IMR-90 (cell line): ENCODE data around the gene KRT35.

Experiments used
- POLR2A ChIP-seq: IDR thresholded peaks from 2 replicates; pipeline ENCODE4 v1.6.1; 2012; ENCODE audit warnings: mild to moderate bottlenecking, low read depth, low read length
- RCOR1 ChIP-seq: IDR thresholded peaks from 2 replicates; pipeline ENCODE4 v1.6.1; 2012; ENCODE audit warnings: mild to moderate bottlenecking, low read length, improper control_type of control experiment; ENCODE audit not compliant: insufficient replicate concordance
- TF ChIP-seq, protein P1 (sequence below): conservative IDR thresholded peaks from 2 replicates; pipeline ENCODE4 v1.5.1; 2012; ENCODE audit warnings: mild to moderate bottlenecking, low read depth, low read length, improper control_type of control experiment
- TF ChIP-seq, protein P2 (sequence below): fragments of 150-350 bp; IDR thresholded peaks from 2 replicates; pipeline ENCODE4 v1.6.1; 2016; ENCODE audit warnings: low read depth, mild to moderate bottlenecking, low read length, moderate library complexity, borderline replicate concordance

DNA sequence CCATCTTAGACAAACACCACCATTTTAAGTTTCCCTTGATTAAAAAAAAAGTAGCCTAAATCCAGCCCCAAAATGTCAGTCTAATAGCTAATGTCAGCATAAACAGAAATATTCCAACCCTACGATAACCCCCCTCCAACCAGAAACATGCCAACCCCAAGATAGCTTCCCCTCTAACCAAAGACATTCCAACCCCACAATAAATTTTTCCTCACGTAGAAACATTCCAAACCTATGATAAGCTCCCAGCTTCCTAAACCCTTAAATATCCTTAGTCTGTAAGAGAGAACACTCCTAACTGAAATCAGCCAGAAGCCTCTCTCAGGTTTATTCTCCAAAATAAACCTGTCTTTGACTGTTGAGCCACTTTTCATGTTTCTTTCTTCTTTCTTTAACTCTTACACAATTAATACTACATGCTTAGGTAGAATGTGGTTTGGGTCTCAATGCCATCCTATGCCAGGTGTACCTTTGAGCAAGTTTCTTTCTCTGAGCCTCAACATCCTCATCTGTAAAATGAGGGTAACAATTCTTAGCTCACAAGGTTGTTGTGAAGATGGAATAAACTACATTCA, 29.7 kb downstream of the KRT35 start:
- TF ChIP-seq, protein P1, sequence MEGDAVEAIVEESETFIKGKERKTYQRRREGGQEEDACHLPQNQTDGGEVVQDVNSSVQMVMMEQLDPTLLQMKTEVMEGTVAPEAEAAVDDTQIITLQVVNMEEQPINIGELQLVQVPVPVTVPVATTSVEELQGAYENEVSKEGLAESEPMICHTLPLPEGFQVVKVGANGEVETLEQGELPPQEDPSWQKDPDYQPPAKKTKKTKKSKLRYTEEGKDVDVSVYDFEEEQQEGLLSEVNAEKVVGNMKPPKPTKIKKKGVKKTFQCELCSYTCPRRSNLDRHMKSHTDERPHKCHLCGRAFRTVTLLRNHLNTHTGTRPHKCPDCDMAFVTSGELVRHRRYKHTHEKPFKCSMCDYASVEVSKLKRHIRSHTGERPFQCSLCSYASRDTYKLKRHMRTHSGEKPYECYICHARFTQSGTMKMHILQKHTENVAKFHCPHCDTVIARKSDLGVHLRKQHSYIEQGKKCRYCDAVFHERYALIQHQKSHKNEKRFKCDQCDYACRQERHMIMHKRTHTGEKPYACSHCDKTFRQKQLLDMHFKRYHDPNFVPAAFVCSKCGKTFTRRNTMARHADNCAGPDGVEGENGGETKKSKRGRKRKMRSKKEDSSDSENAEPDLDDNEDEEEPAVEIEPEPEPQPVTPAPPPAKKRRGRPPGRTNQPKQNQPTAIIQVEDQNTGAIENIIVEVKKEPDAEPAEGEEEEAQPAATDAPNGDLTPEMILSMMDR = no peak
- TF ChIP-seq, protein P2, sequence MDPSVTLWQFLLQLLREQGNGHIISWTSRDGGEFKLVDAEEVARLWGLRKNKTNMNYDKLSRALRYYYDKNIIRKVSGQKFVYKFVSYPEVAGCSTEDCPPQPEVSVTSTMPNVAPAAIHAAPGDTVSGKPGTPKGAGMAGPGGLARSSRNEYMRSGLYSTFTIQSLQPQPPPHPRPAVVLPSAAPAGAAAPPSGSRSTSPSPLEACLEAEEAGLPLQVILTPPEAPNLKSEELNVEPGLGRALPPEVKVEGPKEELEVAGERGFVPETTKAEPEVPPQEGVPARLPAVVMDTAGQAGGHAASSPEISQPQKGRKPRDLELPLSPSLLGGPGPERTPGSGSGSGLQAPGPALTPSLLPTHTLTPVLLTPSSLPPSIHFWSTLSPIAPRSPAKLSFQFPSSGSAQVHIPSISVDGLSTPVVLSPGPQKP = no peak
- TF ChIP-seq POLR2A (no peak), RCOR1 (no peak)
